ENCODE measurements around the gene HK2.
"Not testable (repeated sequence)": the region's sequence is repeated elsewhere in the genome, so short reads cannot be mapped to it uniquely, and the experiment has no call there.

Gene HK2

GRCh38 chr2:74880054-74880728, 46.3 kb downstream of the HK2 start:
- no peak for DNase-seq

- DNase-seq: no peak
Observed at GRCh38 chr2:74881176-74881575, 47.2 kb downstream of the HK2 start.

GRCh38 chr2:74881626-74882298, 47.8 kb downstream of the HK2 start:
- no peak for DNase-seq

- DNase-seq: no peak
Observed at GRCh38 chr2:74882299-74882687, 48.4 kb downstream of the HK2 start.

GRCh38 chr2:74883011-74883410, 49.1 kb downstream of the HK2 start:
- no peak for DNase-seq

- DNase-seq: no peak
Observed at GRCh38 chr2:74884118-74884762, 50.3 kb downstream of the HK2 start.

GRCh38 chr2:74884866-74885265, 50.9 kb downstream of the HK2 start:
- no peak for DNase-seq

GRCh38 chr2:74886251-74886650, 52.3 kb downstream of the HK2 start:
- no peak for DNase-seq

GRCh38 chr2:74886811-74887210, 52.9 kb downstream of the HK2 start:
- no peak for DNase-seq

- no peak for DNase-seq
Observed at GRCh38 chr2:74887445-74887951, 53.6 kb downstream of the HK2 start.

- DNase-seq: no peak
Observed at GRCh38 chr2:74887960-74888700, 54.2 kb downstream of the HK2 start.

GRCh38 chr2:74889159-74889558, 55.2 kb downstream of the HK2 start:
- no peak for DNase-seq

GRCh38 chr2:74890711-74891110, 56.8 kb downstream of the HK2 start:
- no peak for DNase-seq

- no peak for DNase-seq
Observed at GRCh38 chr2:74891136-74891764, 57.3 kb downstream of the HK2 start.

GRCh38 chr2:74891816-74892215, 57.9 kb downstream of the HK2 start:
- DNase-seq: not testable (repeated sequence)

GRCh38 chr2:74892609-74893008, 58.7 kb downstream of the HK2 start:
- DNase-seq: no peak

- DNase-seq: no peak
Observed at GRCh38 chr2:74893332-74893731, 59.4 kb downstream of the HK2 start.

GRCh38 chr2:74894272-74894981, 60.5 kb downstream of the HK2 start:
- DNase-seq: no peak

- DNase-seq: no peak
Observed at GRCh38 chr2:74895001-74895400, 61.1 kb downstream of the HK2 start.

GRCh38 chr2:74896232-74896631, 62.3 kb downstream of the HK2 start:
- no peak for DNase-seq

- not testable (repeated sequence) for DNase-seq
Observed at GRCh38 chr2:74900225-74900624, 66.3 kb downstream of the HK2 start.

GRCh38 chr2:74902281-74902860, 68.4 kb downstream of the HK2 start:
- peak; percentile 83 for DNase-seq
